K562 (cell line): ENCODE results near the gene EDN2. TPM values are rescaled to one million over a fixed set of nuclear protein-coding genes. Genes with fewer than 3 reads are reported as not detected.

Experiments used
- ATAC-seq: fragments of 200-7000 bp; cut with Tn5 transposase; 3 replicates; pipeline ENCODE4 v1.9.1; 2020; ENCODE audit warnings: moderate library complexity
- BruUV-seq: library from RNA; stranded (reverse); fragments of 400-500 nt; replicated peaks from 2 replicates; lab custom pipeline; 2021; lab: Mats Ljungman, UMichigan
- CTCF ChIA-PET: fragments of 300-600 bp; formaldehyde crosslinking; extraction: SDS; loops from one replicate; lab custom pipeline; 2021; ENCODE audit warnings: low intra/inter-chr PET ratio; lab: Yijun Ruan, JAX
- POLR2A ChIA-PET: fragments of 300-600, 350-650 bp; sonication (Branson Sonifier 250); formaldehyde crosslinking; extraction: SDS; loops from one replicate; lab custom pipeline; 2021; ENCODE audit warnings: antibody characterized with exemption, inconsistent platforms; lab: Yijun Ruan, JAX
- DNase-seq, 4 experiments: peaks; one replicate each; pipeline versions ENCODE4 v3.0.0 to v3.0.0-alpha.2; 2011 to 2018; ENCODE audit warnings: low spot score in 3 of 4, mixed read lengths in 3 of 4; ENCODE audit errors: extremely low read depth in 1 of 4
- FAIRE-seq: peaks from 2 replicates; lab custom pipeline; 2011; peaks lifted over from hg19 to GRCh38; lab: Jason Lieb, UNC
- H2AFZ ChIP-seq: 2 replicates; pipeline ENCODE4 v1.6.0; 2011; ENCODE audit warnings: low read depth, low read length, control low read depth, inconsistent platforms
- H3K27ac ChIP-seq: fragments of 200-600 bp; 3 replicates; pipeline ENCODE4 v1.8.0; 2011; ENCODE audit warnings: low read depth, mild to moderate bottlenecking, control low read depth, inconsistent platforms, low read length, moderate library complexity, mixed read lengths; ENCODE audit errors: extremely low read depth
- H3K27me3 ChIP-seq, 2 experiments: fragments of 300-600 bp in 1 of 2; 2 replicates in 1 of 2; 3 replicates in 1 of 2; pipeline versions ENCODE4 v1.6.0 to v1.8.0; 2011; ENCODE audit warnings: inconsistent platforms in 2 of 2, low read length in 2 of 2, mild to moderate bottlenecking in 1 of 2, mixed read lengths in 1 of 2, moderate library complexity in 1 of 2; ENCODE audit not compliant: control insufficient read depth in 2 of 2, insufficient read depth in 2 of 2
- H3K36me3 ChIP-seq: fragments of 300-600 bp; 3 replicates; pipeline ENCODE4 v1.8.0; 2011; ENCODE audit warnings: mild to moderate bottlenecking, low read length, inconsistent platforms; ENCODE audit not compliant: control insufficient read depth, insufficient read depth
- H3K4me1 ChIP-seq, 2 experiments: fragments of 200-600 bp in 1 of 2; replicated peaks in 1 of 2; 2 replicates in 1 of 2; 3 replicates in 1 of 2; pipeline versions ENCODE4 v1.5.1 to v1.8.0; 2011; ENCODE audit warnings: inconsistent platforms in 2 of 2, low read length in 2 of 2, mild to moderate bottlenecking in 1 of 2, mixed read lengths in 1 of 2, moderate library complexity in 1 of 2; ENCODE audit not compliant: control insufficient read depth in 2 of 2, insufficient read depth in 2 of 2
- H3K4me2 ChIP-seq: 2 replicates; pipeline ENCODE4 v1.6.1; 2011; ENCODE audit warnings: low read length, control low read depth, inconsistent platforms, mixed read lengths; ENCODE audit not compliant: insufficient read depth
- H3K4me3 ChIP-seq: fragments of 200-600 bp; sonication (generic), shearing (Covaris generic); 2 replicates; pipeline ENCODE4 v1.5.1; 2016; ENCODE audit warnings: control low read depth, inconsistent platforms
- H3K79me2 ChIP-seq: fragments of 200-600 bp; 3 replicates; pipeline ENCODE4 v1.8.0; 2011; ENCODE audit warnings: low read length, inconsistent platforms; ENCODE audit not compliant: control insufficient read depth, insufficient read depth
- H3K9ac ChIP-seq, 2 experiments: 2 replicates each; pipeline versions ENCODE4 v1.6.0 to v1.6.1; 2011; ENCODE audit warnings: low read depth in 2 of 2, low read length in 2 of 2, control low read depth in 1 of 2, inconsistent platforms in 1 of 2, mild to moderate bottlenecking in 1 of 2, mixed read lengths in 1 of 2; ENCODE audit not compliant: insufficient read depth in 1 of 2
- H3K9me1 ChIP-seq: one replicate; pipeline ENCODE4 v1.6.0; 2011; ENCODE audit warnings: inconsistent platforms, mild to moderate bottlenecking, low read length, moderate library complexity; ENCODE audit not compliant: control insufficient read depth, insufficient read depth
- H3K9me3 ChIP-seq: replicated peaks from 2 replicates; pipeline ENCODE4 v1.5.1; 2011; ENCODE audit warnings: low read depth, low read length, inconsistent platforms; ENCODE audit not compliant: control insufficient read depth, insufficient read depth
- H4K20me1 ChIP-seq: replicated peaks from 2 replicates; pipeline ENCODE4 v1.6.1; 2011; ENCODE audit warnings: low read length, inconsistent platforms, mixed read lengths; ENCODE audit not compliant: control insufficient read depth, insufficient read depth
- CBFB ChIP-seq: sonication (generic); formaldehyde crosslinking; IDR thresholded peaks from 2 replicates; pipeline ENCODE4 v1.4.0; 2020; ENCODE audit warnings: mild to moderate bottlenecking, missing genetic modification reagents
- ELF4 ChIP-seq: fragments of 450-650 bp; formaldehyde crosslinking; IDR thresholded peaks from 2 replicates; pipeline ENCODE4 v1.4.0; 2022; ENCODE audit warnings: missing genetic modification characterization
- KAT7 ChIP-seq: sonication (generic); formaldehyde crosslinking; IDR thresholded peaks from 2 replicates; pipeline ENCODE4 v1.8.0; 2022; ENCODE audit warnings: missing genetic modification reagents, mild to moderate bottlenecking, borderline replicate concordance
- KAT8 ChIP-seq: fragments of 450-650 bp; IDR thresholded peaks from 2 replicates; pipeline ENCODE4 v1.6.1; 2016; ENCODE audit warnings: low read depth, mild to moderate bottlenecking
- PCBP2 ChIP-seq: fragments of 200-400 bp; formaldehyde crosslinking; IDR thresholded peaks from 2 replicates; pipeline ENCODE4 v1.6.1; 2018; ENCODE audit warnings: low read length, low read depth, mild to moderate bottlenecking, moderate library complexity; ENCODE audit not compliant: poor library complexity, severe bottlenecking
- TCF15 ChIP-seq: fragments of 250-450 bp; sonication (Bioruptor Pico); IDR thresholded peaks from 2 replicates; pipeline ENCODE4 v1.8.0; 2022; ENCODE audit warnings: moderate library complexity, mild to moderate bottlenecking, inconsistent platforms
- WGBS: fragments of 100-300 bp; shearing (Covaris generic); methylation state at CpG from one replicate; pipeline ENCODE4 v1.1.6; 2016; ENCODE audit warnings: low coverage, mixed read lengths; ENCODE audit not compliant: insufficient coverage; ENCODE audit errors: missing lambda C conversion rate; 5-methylcytosine and 5-hydroxymethylcytosine counted together
- in situ Hi-C: fragments of 300-500 bp; cut with MboI; formaldehyde crosslinking; loops from 4 replicates; pipeline ENCODE4 v1.15.0; 2018; ENCODE audit warnings: inconsistent platforms, mixed read lengths
- intact Hi-C: fragments of 100-400 bp; cut with micrococcal nuclease; formaldehyde crosslinking; loops from 2 replicates; pipeline ENCODE4 v1.14.2; 2022
- polyA plus RNA-seq, 8 experiments: library from polyadenylated mRNA; depleted of rRNA in 4 of 8; stranded (reverse) in 5 of 8; unstranded in 3 of 8; fragments of >200 nt; fragmentation: Nextera tagmentation in 2 of 8; fragmentation: Illumina TruSeq in 1 of 8; extraction: Ambion mirVana in 2 of 8; extraction: Trizol in 1 of 8; gene quantifications; 2 replicates each; pipeline versions ENCODE4 v1.2.1 to v1.2.3, GENCODE V29; 2011 to 2014; ENCODE audit warnings: inconsistent platforms in 1 of 8, missing spikeins in 1 of 8
- total RNA-seq, 7 experiments: library from RNA; depleted of rRNA in 6 of 7; stranded (reverse); fragments of >200 nt in 6 of 7; fragmentation: Illumina TruSeq in 2 of 7; extraction: Trizol in 2 of 7; gene quantifications; 2 replicates each; pipeline versions ENCODE4 v1.2.1 to v1.2.3, GENCODE V29; 2011 to 2021; ENCODE audit warnings: low replicate concordance in 1 of 7

The EDN2 gene
- total and polyA plus RNA-seq, 9 of the 15 experiments (the other 6 are each of a cell fraction or from before 2014, with no cell fraction given), result not detected

- in situ Hi-C loops (no loop called here), intact Hi-C loops (no loop called here)
- no peaks in the 10 kb centered on the region; the same call in 1 of the 2 replicates for H3K9me3 ChIP-seq
- H3K4me1 ChIP-seq, result peaks cover 0 to under 1% of the 10 kb centered on the region in 2 experiments; a peak in 1 of 5 replicates
- H3K27ac ChIP-seq, result no peak overlapping the region
- DNase-seq, result no peak
- 0% methylated on average over 3 of the region's 4 CpGs for whole genome bisulfite sequencing
- H3K79me2 ChIP-seq, result no peaks in the 10 kb centered on the region
- no peak overlapping the region for H3K4me2 ChIP-seq
- ChIA-PET CTCF (no interaction called here), POLR2A (no interaction called here)
- peaks cover 3 to 27% of the 10 kb centered on the region in 2 experiments; a peak in 3 of 5 replicates for H3K27me3 ChIP-seq
- no peaks in the 10 kb centered on the region for H4K20me1 ChIP-seq
- ATAC-seq, result no peak
- no peak overlapping the region for H3K4me3 ChIP-seq
- no peak for FAIRE-seq
- H2AFZ ChIP-seq, result no peak overlapping the region
- no peak overlapping the region for H3K9ac ChIP-seq
- TF ChIP-seq PCBP2 (no peak), KAT7 (CRISPR knock-in tag) (no peak), ELF4 (CRISPR knock-in tag) (0 out of 2 replicates have a peak, but pooled peaks have one; percentile 36), CBFB (no peak), TCF15 (no peak), KAT8 (no peak)
- no peaks in the 10 kb centered on the region for H3K36me3 ChIP-seq
- no peaks in the 10 kb centered on the region for H3K9me1 ChIP-seq
- no TSS peak for BruUV-seq
Observed at GRCh38 chr1:41526956-41527561, 42.6 kb upstream of the EDN2 start.
